ENCODE data around the gene TRIM72. TPM values are rescaled to one million over a fixed set of nuclear protein-coding genes. Genes with fewer than 3 reads are reported as not detected.
"Not testable (repeated sequence)": the region's sequence is repeated elsewhere in the genome, so short reads cannot be mapped to it uniquely, and the experiment has no call there.

The TRIM72 gene, protein sequence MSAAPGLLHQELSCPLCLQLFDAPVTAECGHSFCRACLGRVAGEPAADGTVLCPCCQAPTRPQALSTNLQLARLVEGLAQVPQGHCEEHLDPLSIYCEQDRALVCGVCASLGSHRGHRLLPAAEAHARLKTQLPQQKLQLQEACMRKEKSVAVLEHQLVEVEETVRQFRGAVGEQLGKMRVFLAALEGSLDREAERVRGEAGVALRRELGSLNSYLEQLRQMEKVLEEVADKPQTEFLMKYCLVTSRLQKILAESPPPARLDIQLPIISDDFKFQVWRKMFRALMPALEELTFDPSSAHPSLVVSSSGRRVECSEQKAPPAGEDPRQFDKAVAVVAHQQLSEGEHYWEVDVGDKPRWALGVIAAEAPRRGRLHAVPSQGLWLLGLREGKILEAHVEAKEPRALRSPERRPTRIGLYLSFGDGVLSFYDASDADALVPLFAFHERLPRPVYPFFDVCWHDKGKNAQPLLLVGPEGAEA
- total RNA-seq = 0.06 TPM
- long read RNA-seq = 0 reads

DNA sequence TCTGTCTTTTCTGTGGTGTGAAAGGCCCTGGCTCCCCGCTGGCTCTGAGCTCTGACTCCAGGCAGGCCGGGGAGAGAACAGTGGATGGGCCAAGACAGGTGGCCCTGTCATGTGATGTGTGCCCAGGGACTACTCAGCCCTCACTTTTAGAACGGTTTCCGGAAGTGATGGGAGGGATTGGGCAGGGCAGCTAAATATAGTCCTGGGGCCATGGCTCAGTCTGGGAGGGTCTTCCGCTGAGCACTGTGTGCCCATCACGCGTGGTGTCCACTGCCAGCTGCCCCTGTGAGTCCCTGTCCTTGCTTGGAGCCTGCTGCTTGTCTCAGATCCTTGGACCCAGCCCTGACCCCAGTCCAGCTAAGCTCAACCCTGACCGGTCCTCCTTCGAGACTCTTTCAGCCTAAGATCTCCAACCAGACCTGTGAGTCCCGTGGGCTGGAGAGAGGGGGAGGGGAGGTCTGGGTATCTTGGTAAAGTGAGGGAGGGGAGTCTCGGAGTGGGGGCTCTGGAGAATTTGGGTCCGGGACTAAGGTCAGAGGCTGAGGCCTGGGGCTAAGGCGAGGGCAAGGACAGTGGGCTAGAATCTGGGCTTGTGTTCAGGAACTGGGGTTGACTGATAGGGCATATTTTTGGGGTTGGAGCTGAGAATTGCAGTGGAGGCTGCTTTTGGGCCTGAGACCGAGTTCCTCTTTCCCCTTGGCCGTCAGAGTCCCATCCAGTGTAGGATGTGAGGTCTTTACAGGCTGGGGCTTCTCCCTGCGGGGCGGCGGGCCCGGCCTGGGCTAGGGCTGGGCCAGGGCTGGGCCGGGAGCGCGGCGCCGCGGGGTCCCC, at the start of gene TRIM72:
Gene TRIM72, plus strand, starts transcription at position 243 of the 831 bp plus-strand sequence. CDS start 620 bp downstream, outside the sequence.
- Histone ChIP-seq H3K36me3 (no peaks in the 10 kb centered on the region), H3K27ac (no peak within 1 kb of the TSS), H3K27me3 (ENCODE audit: low read depth) (peaks cover 42% of the 10 kb centered on the region), H3K9me3 (no peaks in the 10 kb centered on the region), H3K4me1 (peaks cover 28% of the 10 kb centered on the region), H3K4me3 (peak within 1 kb of the TSS; percentile 64)
- TF ChIP-seq, protein P1, sequence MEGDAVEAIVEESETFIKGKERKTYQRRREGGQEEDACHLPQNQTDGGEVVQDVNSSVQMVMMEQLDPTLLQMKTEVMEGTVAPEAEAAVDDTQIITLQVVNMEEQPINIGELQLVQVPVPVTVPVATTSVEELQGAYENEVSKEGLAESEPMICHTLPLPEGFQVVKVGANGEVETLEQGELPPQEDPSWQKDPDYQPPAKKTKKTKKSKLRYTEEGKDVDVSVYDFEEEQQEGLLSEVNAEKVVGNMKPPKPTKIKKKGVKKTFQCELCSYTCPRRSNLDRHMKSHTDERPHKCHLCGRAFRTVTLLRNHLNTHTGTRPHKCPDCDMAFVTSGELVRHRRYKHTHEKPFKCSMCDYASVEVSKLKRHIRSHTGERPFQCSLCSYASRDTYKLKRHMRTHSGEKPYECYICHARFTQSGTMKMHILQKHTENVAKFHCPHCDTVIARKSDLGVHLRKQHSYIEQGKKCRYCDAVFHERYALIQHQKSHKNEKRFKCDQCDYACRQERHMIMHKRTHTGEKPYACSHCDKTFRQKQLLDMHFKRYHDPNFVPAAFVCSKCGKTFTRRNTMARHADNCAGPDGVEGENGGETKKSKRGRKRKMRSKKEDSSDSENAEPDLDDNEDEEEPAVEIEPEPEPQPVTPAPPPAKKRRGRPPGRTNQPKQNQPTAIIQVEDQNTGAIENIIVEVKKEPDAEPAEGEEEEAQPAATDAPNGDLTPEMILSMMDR (IDR thresholded peaks at IDR 0.05) = no peak
- intact Hi-C loops (cut with DNase I) = no loop called here
- DNase-seq = no peak
- no peak for ATAC-seq

DNA sequence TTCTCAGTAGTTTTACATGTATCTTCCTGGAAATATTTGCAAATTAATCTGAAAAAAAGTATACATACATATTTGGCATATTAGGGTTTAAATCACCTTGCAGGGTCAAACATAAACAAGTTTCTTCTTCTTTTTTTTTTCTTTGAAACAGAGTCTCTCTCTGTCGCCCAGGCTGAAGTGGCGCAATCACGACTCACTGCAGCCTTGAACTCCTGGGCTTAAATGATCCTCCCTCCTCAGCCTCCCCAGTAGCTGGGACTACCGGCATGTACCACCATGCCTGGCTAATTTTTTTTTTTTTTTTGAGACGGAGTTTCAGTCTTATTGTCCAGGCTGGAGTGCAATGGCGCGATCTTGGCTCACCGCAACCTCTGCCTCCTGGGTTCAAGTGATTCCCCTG, 46.6 kb upstream of the TRIM72 start:
- TF ChIP-seq, protein P1 (IDR thresholded peaks at IDR 0.05) = no peak
- DNase-seq (no peak), ATAC-seq (no peak)
- H3K4me3 ChIP-seq = no peak overlapping the region
- H3K4me1 ChIP-seq = no peaks in the 10 kb centered on the region
- intact Hi-C loops (cut with DNase I) = no loop called here
- H3K36me3 ChIP-seq = no peaks in the 10 kb centered on the region
- H3K9me3 ChIP-seq = no peaks in the 10 kb centered on the region
- no peak overlapping the region for H3K27ac ChIP-seq
- no peaks in the 10 kb centered on the region for H3K27me3 ChIP-seq (ENCODE audit: low read depth)

DNA sequence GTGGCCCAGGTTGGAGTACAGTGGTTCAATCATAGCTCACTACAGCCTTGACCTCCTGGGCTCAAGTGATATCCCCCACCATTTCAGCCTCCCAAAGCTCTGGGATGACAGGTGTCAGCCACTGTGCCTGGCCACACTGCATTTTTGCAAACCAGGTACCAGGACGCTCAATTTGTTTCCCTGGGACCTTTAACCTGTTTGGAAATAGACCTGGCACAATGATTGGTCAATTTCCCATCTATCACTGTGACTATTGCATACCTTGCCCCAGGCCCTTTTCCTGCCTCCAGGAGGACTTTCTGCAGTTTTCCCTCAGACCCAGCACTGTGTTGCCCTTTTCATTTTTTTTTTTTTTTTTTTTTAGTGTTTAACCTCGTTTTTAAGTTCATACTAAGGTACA, 45.1 kb upstream of the TRIM72 start:
- TF ChIP-seq, protein P1 (IDR thresholded peaks at IDR 0.05) = no peak
- H3K36me3 ChIP-seq = no peaks in the 10 kb centered on the region
- H3K4me1 ChIP-seq = no peaks in the 10 kb centered on the region
- intact Hi-C loops (cut with DNase I) = no loop called here
- H3K27me3 ChIP-seq (ENCODE audit: low read depth) = no peaks in the 10 kb centered on the region
- DNase-seq = no peak
- no peak for ATAC-seq
- no peak overlapping the region for H3K27ac ChIP-seq
- H3K4me3 ChIP-seq = no peak overlapping the region
- no peaks in the 10 kb centered on the region for H3K9me3 ChIP-seq

DNA sequence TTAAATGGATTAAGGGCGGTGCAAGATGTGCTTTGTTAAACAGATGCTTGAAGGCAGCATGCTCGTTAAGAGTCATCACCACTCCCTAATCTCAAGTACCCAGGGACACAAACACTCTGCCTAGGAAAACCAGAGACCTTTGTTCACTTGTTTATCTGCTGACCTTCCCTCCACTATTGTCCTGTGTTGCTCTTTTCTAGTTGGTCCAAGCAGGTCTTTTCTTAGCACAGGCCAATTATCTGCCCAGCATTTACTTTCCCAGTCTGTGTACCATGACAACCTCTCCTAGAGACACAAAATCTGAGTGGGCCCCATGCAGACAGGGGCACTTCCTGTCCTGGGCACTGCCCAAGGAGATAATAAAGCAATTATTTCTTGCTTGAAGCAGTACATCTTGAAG, 43.9 kb upstream of the TRIM72 start:
- DNase-seq; H3K27me3 ChIP-seq (ENCODE audit: low read depth); intact Hi-C loops (cut with DNase I); H3K36me3 ChIP-seq; H3K4me1 ChIP-seq; H3K27ac ChIP-seq; H3K4me3 ChIP-seq; H3K9me3 ChIP-seq: not testable (repeated sequence)
- ATAC-seq = peak; percentile 57 to 61

DNA sequence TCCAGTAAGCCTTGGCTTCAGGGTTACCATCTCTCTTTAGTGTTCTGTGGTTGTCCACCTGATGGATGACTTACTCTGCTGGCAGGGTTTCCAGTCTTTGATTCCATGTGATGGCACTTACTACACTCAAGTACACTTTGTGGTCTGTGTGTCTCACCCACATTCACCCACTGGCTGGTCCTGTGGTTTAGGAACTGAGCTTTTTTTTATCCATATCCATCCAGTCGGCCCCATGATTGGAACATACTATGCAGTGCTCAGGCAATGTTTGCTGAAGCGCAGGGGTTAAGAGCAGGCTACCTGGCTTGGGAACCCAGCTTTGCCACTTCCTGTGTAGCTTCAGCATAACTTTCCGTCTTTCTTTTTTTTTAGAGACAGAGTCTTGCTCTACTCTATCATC, 36.8 kb upstream of the TRIM72 start:
- TF ChIP-seq, protein P1 (IDR thresholded peaks at IDR 0.05) = no peak
- H3K36me3 ChIP-seq = no peaks in the 10 kb centered on the region
- intact Hi-C loops (cut with DNase I) = no loop called here

More for the DNA sequence above, 36.8 kb upstream of the TRIM72 start:
- Histone ChIP-seq H3K27ac (no peak overlapping the region), H3K9me3 (no peaks in the 10 kb centered on the region), H3K27me3 (ENCODE audit: low read depth) (no peaks in the 10 kb centered on the region), H3K4me1 (peaks cover 37% of the 10 kb centered on the region), H3K4me3 (no peak overlapping the region)
- ATAC-seq (peak; percentile 2 to 41), DNase-seq (peak; percentile 51)

All from lower lobe of right lung (tissue), 2 donors.